Neural cell (in vitro differentiated cells): Measurements from ENCODE around the gene SASH3.

Experiments
- CTCF ChIP-seq: fragments of 450-650 bp; IDR thresholded peaks from 2 replicates; pipeline ENCODE4 v1.5.1; 2014; ENCODE audit warnings: antibody characterized with exemption, mild to moderate bottlenecking, moderate library complexity; ENCODE audit not compliant: poor library complexity, severe bottlenecking
- EZH2 ChIP-seq: fragments of 200-600, 300-800 bp; shearing (Covaris generic), sonication (generic); IDR thresholded peaks from 2 replicates; pipeline ENCODE4 v1.6.1; 2014; ENCODE audit warnings: antibody characterized with exemption, low read length, borderline replicate concordance, mild to moderate bottlenecking; ENCODE audit not compliant: insufficient read depth, poor library complexity, severe bottlenecking
- RAD21 ChIP-seq: fragments of 450-650 bp; conservative IDR thresholded peaks from 2 replicates; pipeline ENCODE4 v1.6.1; 2014; ENCODE audit warnings: antibody characterized with exemption, mild to moderate bottlenecking, moderate library complexity
- SMC3 ChIP-seq: fragments of 450-650 bp; conservative IDR thresholded peaks from 2 replicates; pipeline ENCODE4 v1.6.1; 2014; ENCODE audit warnings: antibody characterized with exemption, mild to moderate bottlenecking, moderate library complexity; ENCODE audit not compliant: poor library complexity

DNA sequence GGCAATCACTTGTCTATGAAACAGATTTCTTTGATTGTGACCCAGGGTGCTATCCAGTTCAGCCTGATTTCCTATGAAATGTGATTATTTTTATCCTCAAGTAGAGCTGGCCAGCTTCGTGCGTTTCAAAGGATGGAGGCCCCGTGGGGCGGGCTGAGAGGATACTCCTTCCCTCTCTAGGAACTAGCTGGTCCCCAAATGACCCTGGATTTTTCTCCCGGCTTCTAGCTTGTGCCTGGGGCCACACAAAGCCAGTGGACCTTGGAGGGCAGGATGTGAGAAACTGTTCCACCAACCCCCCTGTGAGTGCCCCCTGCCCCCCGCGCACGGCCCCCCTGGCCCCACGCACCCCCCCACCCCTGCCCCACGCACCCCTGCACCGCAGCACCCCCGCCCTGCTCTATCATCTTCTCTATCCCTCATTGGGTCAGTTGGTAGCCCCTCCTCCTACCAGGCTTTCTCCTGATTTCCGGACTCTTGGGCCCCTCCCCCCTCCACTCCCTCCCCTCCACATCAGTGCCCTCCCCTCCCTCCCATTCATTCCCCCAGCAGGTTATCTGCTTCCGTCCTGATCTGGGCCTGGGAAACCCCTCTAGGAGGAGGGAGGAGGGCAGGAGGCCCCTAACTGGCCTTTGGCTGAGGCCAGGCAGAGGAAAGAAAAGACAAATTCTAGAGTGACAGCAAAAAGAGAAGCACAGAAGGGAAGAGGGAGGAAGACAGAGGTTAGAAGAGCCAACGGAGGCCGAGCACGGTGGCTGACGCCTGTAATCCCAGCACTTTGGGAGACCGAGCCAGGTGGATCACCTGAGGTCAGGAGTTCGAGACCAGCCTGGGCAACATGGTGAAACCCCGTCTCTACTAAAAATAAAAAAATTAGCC, 37.6 kb upstream of the SASH3 start:
- TF ChIP-seq EZH2 = no peak
- no peak for TF ChIP-seq CTCF
- TF ChIP-seq RAD21 = no peak
- TF ChIP-seq SMC3 = no peak
